Peyer's patch (tissue), 4 donors: Measurements from ENCODE around the gene CARMIL3.

Experiments
- POLR2A ChIP-seq, 2 donors: fragments of 450-650 bp; IDR thresholded peaks; one replicate each; pipeline ENCODE4 v1.5.1; 2017; ENCODE audit warnings: antibody characterized with exemption in 2 of 2, mild to moderate bottlenecking in 2 of 2, moderate library complexity in 2 of 2
- TF ChIP-seq, protein P1 (sequence below), 6 experiments: fragments of 450-650 bp in 4 of 6; fragments of 200-600 bp in 2 of 6; sonication (generic) in 1 of 6; IDR thresholded peaks; one replicate each; pipeline ENCODE4 v1.5.1; 2017 to 2019; ENCODE audit warnings: antibody characterized with exemption in 6 of 6, mild to moderate bottlenecking in 3 of 6, moderate library complexity in 1 of 6

DNA sequence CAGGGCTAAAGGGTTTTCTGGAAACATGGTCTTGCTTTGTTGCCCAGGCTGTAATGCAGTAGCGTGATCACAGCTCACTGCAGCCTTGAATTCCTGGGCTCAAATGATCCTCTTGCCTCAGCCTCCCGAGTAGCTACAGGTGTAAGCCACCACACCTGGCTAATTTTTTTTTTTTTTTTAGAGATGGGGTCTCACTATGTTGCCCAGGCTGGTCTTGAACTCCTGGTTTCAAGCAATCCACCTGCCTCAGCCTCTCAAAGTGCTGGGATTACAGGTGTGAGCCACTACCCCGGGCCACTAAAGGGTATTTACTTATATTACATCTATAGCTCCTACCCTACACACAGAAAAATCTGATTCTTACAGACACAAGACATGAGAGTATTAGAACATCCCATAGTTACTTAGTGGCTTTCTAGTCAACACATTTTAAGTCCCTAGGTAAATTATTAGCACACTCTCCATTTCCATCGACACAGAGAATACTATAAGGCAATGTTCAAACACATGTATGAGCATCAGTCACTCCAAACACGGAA lies 56.6 kb downstream of the CARMIL3 start:
- TF ChIP-seq POLR2A (IDR thresholded peaks at IDR 0.05), result no peak
- TF ChIP-seq, protein P1, sequence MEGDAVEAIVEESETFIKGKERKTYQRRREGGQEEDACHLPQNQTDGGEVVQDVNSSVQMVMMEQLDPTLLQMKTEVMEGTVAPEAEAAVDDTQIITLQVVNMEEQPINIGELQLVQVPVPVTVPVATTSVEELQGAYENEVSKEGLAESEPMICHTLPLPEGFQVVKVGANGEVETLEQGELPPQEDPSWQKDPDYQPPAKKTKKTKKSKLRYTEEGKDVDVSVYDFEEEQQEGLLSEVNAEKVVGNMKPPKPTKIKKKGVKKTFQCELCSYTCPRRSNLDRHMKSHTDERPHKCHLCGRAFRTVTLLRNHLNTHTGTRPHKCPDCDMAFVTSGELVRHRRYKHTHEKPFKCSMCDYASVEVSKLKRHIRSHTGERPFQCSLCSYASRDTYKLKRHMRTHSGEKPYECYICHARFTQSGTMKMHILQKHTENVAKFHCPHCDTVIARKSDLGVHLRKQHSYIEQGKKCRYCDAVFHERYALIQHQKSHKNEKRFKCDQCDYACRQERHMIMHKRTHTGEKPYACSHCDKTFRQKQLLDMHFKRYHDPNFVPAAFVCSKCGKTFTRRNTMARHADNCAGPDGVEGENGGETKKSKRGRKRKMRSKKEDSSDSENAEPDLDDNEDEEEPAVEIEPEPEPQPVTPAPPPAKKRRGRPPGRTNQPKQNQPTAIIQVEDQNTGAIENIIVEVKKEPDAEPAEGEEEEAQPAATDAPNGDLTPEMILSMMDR (IDR thresholded peaks at IDR 0.05), result no peak
